HG03064 (cell line): ENCODE results near the gene IL13RA2.

Source experiments
- ATAC-seq: cut with Tn5 transposase; IDR thresholded peaks from one replicate; pipeline ENCODE4 v1.9.1; 2021; ENCODE audit warnings: low read depth; ENCODE audit not compliant: unreplicated experiment

IL13RA2 gene, protein sequence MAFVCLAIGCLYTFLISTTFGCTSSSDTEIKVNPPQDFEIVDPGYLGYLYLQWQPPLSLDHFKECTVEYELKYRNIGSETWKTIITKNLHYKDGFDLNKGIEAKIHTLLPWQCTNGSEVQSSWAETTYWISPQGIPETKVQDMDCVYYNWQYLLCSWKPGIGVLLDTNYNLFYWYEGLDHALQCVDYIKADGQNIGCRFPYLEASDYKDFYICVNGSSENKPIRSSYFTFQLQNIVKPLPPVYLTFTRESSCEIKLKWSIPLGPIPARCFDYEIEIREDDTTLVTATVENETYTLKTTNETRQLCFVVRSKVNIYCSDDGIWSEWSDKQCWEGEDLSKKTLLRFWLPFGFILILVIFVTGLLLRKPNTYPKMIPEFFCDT

DNA sequence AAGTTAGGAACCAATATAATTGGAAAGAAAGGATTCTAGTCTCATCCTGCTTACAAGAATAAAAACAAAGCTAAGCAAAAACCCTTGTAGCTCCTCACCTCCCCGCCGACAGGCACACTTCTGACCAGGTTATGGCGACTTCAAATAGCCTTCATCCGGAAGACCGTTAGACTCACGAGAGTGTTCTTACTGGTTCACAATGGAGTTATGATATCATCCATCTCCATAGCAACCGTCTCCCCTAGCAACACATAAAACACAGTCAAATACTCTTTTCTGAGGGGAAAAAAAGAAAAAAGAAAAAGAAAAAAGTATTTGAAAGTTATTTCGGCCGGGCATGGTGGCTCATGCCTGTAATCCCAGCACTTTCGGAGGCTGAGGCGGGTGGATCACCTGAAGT is at the start of gene IL13RA2:
Gene IL13RA2, minus strand, starts transcription at position 162 of the 400 bp plus-strand sequence. CDS start 347 bp downstream, outside the sequence.
- ATAC-seq, result no peak

- ATAC-seq, result no peak
Observed at GRCh38 chrX:115065304-115065703, 47.9 kb upstream of the IL13RA2 start.

GRCh38 chrX:115060013-115060412 is 42.6 kb upstream of the IL13RA2 start:
- no peak for ATAC-seq

GRCh38 chrX:115058276-115058675 is 40.9 kb upstream of the IL13RA2 start:
- ATAC-seq, result no peak

- ATAC-seq, result no peak
Observed at GRCh38 chrX:115054876-115055275, 37.5 kb upstream of the IL13RA2 start.

DNA sequence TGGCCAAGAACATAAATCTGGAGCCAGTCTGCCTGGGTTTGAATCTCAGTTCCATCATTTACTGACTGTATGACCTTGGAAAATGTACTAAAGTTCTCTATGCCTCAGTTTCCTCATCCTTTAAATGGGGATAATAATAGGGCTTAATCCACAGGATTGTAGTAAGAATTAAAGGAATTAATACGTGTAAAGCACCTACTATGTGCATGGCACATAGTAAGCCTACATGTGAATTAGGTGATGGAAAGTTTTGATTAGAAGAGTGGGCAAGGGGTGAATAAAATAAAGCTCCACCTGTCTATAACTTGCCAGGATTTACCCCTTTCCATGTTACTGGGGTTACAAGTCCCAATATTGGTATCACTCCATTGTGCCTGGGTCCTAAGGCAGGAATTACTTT is 35.8 kb upstream of the IL13RA2 start:
- no peak for ATAC-seq

DNA sequence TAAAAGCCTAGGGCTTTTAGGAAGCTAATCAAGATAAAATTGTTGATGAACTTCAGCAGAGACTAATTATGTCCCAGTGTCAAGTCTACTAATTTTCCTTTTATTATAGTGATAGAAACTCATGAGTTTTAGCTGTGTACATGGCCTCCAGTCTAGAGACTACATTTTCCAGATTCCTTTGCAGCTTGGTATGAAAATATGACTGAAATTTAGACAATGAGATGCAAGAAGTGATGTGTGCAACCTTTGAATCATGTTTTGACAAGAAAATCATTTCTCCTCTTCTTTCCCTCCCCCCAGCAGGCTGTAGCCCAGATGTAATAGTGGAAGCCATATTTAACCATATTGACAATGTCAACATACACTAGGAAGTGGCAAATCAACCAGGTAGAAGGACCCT is 30.3 kb upstream of the IL13RA2 start:
- no peak for ATAC-seq

GRCh38 chrX:115047181-115047580 is 29.8 kb upstream of the IL13RA2 start:
- no peak for ATAC-seq

DNA sequence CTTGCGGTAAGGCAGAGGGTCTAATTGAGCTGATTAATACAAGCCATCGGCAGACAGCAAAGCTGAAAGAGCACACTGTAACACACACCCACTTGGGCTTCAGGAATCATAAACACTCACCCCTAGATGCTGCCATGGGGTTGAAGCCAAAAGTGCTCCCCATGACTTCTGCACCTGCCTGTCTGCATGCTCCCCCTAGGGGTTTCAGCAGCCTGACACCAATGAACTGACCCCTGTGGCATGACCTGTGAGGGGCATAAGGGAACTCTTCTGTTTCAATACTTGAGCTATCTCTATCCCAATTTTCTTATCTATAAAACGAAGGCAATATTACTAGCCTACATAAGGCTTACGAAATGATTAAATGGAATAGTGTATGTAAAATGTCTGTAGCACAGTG is 23.0 kb upstream of the IL13RA2 start:
- no peak for ATAC-seq

GRCh38 chrX:115038406-115038805 is 21.0 kb upstream of the IL13RA2 start:
- ATAC-seq, result no peak

GRCh38 chrX:115036029-115036428 is 18.6 kb upstream of the IL13RA2 start:
- ATAC-seq, result no peak

- ATAC-seq, result no peak
Observed at GRCh38 chrX:115031989-115032388, 14.6 kb upstream of the IL13RA2 start.

- ATAC-seq, result no peak
Observed at GRCh38 chrX:115030625-115031024, 13.2 kb upstream of the IL13RA2 start.

DNA sequence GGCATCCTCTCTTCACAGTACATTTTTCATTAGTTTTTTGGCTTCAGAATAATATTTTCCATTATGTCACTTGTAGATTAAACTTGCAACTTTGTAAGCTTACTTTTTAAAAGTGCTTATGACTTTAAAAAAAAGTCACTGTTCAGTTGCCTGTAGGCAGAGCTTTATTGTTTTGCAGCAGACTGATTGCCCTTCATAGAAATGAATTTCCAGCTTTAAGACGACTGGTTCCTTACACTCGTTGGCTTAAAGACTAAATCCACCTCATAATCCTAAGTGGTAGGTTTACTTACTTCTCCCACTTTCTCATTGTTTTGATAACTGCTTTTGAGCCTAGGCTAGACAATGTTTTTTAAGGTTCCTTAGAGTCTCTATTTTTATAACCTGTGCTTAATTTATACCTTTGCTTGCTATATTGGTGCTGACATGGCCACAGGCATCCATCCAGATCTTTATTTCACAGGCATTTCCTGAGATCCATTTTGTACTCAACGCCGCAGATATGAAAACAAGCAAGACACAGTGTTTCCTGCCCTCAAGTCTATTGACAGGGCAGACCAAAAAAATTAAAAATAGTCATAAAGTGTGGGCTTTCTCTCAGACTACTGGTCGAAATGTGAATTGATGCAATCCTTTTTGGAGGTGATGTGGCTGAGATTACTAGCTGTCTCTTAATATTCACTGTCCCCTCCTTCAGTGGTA is 12.6 kb upstream of the IL13RA2 start:
- no peak for ATAC-seq

GRCh38 chrX:115029440-115029839 is 12.0 kb upstream of the IL13RA2 start:
- no peak for ATAC-seq

DNA sequence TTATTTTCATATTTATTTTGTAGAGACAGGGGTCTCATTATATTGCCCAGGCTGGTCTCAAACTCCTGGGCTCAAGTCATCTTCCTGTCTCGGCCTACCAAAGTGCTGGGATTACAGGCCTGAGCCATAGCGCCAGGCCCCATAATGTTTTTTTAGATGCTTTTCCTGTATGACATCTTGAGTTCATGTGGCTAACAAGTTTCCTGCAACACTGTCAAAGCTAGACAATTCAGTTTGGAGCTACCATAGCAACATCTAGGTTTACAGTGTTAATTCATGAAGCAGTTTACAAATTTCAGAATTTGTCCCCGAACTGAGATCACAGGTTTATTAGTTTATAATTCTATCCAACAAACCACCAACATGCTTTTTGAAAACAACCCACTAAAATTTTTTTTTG is 6.4 kb upstream of the IL13RA2 start:
- ATAC-seq, result no peak

DNA sequence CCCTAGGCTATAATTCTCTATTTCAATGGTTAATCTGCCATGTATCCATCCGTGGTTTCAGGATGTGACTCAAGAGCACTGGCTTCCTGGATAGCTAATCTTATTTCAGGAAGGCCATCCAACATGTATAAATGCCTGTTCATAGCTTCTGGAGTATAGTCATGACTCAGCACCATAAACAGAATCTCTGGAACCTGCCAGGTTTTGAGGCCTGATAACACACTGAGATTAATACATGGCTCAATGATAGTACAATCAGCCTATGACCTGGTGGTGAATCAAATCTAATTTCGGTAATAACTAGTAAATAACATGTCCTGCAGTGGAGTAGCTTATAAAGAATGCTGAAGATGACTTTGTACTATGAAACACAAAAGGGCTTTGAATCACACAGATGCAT is 5.7 kb upstream of the IL13RA2 start:
- ATAC-seq, result no peak

DNA sequence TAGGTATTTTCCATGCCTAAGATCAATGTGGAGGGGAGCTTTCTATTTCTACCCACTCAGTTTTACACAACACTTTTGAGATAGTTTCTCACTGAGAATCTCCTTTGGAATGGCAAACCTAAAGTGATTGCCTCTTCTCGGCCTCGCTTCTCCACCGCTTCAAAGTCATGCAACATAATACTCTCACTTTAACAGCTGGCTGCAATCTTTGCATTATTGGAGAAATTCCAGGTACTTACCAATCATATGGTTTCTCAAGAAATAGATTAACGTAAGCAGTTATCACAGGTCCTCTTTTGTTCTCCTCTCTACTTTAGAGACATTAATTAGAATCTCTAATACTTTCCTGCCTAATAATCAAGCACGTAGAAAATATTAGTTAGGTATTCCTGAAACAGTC is 3.7 kb upstream of the IL13RA2 start:
- no peak for ATAC-seq

GRCh38 chrX:115018944-115019343 is 1.5 kb upstream of the IL13RA2 start:
- ATAC-seq, result no peak

DNA sequence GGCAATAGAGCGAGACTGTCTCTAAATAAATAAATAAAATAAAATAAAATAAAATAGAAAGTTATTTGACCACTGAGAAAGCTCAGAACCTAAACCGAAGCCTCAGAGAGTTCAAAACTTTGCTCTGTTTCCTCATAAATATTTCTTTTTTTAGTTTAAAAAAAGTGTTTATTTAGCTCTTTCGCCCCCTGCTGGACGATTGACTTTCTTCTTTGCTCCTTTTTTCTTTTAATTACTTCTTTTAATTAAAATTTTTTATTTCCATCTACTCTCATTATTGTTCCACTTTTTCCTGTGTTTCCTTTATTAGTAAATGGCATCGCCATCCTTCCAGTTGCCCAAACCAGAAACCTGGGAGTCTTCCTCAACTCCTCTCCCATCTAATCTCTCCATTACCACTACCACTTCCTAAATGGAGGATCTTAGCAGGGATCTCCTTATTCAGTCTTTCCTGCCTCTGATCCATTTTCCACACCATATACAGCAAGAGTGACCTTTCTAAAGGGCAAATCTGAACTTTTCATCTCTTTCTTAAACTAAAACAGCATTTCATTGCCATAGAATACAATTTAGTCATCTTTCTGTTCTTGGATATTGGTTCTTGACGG is 728 bp upstream of the IL13RA2 start:
- ATAC-seq, result no peak

GRCh38 chrX:115013705-115014104 is 3.7 kb downstream of the IL13RA2 start:
- ATAC-seq, result no peak

DNA sequence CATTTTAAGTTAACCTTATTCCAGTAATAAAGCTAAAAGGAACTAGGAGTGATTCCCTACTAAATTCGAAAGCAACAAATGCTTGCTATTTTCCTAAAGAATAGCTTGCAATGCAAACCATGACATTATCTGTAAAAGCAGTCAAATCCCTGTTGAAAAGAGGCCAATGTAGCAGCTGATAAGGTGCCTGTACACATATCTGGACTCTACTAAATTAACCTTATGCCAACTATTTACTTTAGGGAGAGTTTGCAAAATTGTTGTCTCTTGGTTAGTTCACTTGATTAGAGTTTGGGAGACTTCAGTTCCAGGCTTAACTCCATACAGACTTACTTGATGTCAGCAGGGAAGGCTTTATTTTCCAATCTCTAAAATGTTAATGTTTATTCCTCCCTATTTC is 6.0 kb downstream of the IL13RA2 start:
- ATAC-seq, result no peak
